ENCODE results near the gene TTC5. TPM values are rescaled to one million over a fixed set of nuclear protein-coding genes. Genes with fewer than 3 reads are reported as not detected.
"Not testable (repeated sequence)": the region's sequence is repeated elsewhere in the genome, so short reads cannot be mapped to it uniquely, and the experiment has no call there.

The TTC5 gene
- polyA plus RNA-seq, 1 donor, result 11.4 TPM

DNA sequence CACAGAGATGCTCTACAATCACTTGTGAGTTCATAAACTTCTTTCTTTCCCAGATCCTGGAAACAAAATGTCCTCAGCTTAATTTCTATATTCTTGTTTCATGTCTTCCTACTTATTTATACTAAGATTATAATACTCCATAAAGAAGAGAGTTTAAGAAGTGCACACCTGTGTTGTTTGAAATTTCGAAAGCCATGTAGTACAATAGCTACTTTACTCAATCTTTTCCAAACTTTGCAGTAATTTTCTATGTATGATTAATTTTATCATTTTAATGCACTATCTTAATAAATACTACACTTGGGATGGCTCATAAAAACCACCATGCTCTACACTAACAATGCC, 300 bp upstream of the TTC5 start:
- DNase-seq (ENCODE audit: low read depth), result no peak

DNA sequence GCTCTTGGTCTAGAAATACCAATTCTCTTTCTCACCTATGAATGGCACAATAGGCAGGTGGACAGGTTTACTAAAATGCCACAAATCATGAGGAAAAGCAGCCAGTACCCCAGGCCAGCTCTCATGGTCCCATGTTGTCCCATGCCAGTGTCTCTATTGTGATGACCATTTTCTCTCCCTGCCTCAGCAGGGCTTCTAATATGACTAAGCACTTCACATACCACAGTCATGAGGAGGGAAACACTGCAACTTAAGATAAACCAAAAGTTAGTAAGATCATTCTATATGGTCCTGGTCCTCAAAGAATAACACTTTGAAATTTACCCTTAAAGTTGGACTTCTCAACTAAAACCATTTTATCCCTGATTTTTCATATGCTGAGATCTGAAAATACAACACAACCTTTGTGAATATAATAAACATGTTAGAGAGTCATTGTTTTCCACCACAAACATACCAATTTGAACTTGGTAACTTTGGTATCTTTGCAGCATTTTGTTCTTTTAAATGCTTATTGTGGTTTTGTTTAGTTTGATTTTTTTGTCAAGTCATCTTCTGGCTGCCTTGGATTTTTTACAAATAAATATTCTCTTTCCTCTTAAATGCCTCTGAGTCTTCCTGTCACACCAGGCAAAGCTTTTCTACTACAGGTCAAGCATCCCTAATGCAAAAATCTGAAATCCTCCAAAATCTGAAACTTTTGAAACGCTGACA, 3.6 kb downstream of the TTC5 start:
- DNase-seq (ENCODE audit: low read depth), result no peak

DNA sequence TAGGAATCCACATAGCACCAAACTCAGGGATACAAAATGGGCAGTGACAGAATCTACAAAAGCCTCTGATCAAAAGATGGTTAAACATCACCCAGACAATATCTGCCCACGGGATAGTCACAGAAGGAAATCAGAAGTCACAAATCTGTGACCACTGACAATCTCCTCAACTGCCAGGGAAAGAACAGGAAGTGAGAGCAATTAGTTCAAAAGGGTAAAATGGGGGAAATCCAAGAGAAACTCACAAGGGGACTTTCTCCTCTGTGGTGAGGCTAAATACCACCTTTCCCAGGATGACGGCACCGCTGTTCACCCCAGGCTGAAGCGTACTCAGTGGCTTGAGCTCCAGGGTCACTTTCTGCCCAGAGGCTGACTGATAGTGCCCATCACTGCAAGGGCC, 10.7 kb downstream of the TTC5 start:
- DNase-seq (ENCODE audit: low read depth), result no peak

DNA sequence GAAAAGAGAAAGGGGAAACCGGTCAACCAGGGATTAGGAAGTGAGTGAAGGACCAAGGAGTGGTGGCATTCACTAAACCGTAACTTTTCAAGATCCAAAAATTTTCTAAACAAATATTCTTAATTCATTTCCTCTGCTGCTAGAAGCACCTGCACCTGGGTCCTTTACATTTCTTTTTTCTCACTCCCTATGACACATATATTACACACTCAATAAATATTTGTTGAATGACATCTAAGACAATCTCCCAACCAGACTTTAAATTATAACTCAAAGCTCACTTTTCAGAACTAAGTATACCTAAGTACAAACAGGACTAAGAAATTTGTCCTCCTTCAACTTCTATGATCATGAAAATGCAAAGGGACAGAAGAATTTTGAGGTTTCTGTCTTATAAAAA, 11.1 kb downstream of the TTC5 start:
- no peak for DNase-seq (ENCODE audit: low read depth)

DNA sequence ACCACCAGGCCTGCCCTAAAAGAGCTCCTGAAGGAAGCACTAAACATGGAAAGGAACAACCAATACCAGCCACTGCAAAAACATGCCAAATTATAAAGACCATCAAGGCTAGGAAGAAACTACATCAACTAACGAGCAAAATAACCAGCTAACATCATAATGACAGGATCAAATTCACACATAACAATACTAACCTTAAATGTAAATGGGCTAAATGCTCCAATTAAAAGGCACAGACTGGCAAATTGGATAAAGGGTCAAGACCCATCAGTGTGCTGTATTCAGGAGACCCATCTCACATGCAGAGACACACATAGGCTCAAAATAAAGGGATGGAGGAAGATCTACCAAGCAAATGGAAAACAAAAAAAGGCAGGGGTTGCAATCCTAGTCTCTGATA, 23.8 kb downstream of the TTC5 start:
- not testable (repeated sequence) for DNase-seq (ENCODE audit: low read depth)

DNA sequence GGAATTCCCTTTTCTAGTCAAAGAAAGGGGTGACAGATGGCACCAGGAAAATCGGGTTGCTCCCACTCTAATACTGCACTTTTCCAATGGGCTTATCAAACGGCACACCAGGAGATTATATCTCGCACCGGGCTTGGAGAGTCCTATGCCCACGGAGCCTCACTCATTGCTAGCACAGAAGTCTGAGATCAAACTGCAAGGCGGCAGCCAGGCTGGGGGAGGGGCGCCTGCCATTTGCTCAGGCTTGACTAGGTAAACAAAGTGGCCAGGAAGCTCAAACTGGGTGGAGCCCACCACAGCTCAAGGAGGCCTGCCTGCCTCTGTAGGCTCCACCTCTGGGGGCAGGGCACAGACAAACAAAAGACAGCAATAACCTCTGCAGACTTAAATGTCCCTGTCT, 25.5 kb downstream of the TTC5 start:
- not testable (repeated sequence) for DNase-seq (ENCODE audit: low read depth)

DNA sequence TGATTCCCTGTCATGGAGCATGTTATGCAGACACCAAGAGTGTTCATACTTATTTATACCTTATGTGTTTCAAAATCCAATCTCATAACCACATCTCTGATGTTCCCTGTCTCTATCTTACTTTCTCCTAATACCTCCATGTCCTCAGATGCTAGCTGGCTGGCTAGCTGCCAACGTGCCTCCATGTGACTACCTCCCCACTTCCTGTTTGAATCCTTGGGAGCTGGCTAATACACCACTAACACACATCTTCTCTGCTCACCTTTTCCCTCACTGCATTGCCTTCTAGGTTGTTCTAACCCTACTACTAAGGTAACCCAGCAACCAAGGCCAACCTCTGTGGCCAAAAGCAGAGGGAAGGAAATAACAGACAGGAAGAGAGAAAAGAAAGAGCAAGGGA, 27.3 kb downstream of the TTC5 start:
- no peak for DNase-seq (ENCODE audit: low read depth)

DNA sequence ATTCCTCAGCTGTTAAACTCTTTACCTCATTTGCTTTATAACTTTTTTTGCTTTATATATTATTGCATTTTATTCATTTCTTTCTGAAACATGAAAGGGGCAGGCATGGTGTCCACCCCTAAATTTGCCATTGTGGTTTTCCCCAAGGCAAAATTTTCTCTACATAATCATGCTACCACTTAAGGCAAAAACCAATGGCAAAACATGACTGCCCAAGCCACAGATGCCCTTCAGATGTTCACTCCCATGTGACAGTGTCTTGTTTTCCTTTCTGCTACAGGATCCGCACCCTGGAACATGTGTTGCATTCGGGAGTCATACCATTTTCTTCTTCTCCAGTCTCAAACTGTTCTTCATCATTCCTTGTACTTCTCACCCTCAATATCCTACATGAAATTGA, 28.3 kb downstream of the TTC5 start:
- no peak for DNase-seq (ENCODE audit: low read depth)

DNA sequence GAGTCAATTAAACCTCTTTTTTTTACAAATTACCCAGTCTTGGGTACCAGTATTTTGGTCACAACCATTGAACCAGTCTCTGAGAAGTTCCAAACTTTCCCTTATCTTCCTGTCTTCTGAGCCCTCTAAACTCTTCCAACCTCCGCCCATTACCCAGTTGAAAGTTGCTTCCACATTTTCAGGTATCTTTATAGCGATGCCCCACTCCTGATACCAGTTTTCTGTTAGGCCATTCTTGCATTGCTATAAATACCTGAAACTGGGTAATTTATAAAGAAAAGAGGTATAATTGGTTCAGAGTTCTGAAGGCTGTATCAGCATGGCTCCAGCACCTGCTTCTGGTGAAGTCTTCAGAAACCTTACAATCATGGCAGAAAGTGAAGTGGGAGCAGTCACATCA, 31.7 kb downstream of the TTC5 start:
- DNase-seq (ENCODE audit: low read depth), result no peak

DNA sequence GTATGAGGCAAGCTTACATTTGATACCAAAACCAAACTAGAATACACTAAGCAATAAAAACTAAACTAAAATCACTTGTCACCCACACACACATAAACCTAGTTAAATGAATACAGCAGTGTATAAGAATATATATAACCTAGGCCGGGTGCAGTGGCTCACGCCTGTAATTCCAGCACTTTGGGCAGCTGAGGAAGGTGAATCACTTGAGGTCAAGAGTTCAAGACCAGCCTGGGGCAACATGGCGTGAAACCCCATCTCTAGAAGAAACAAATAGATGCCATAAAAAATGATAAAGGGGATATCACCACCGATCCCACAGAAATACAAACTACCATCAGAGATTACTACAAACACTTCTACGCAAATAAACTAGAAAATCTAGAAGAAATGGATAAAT, 41.4 kb downstream of the TTC5 start:
- not testable (repeated sequence) for DNase-seq (ENCODE audit: low read depth)

DNA sequence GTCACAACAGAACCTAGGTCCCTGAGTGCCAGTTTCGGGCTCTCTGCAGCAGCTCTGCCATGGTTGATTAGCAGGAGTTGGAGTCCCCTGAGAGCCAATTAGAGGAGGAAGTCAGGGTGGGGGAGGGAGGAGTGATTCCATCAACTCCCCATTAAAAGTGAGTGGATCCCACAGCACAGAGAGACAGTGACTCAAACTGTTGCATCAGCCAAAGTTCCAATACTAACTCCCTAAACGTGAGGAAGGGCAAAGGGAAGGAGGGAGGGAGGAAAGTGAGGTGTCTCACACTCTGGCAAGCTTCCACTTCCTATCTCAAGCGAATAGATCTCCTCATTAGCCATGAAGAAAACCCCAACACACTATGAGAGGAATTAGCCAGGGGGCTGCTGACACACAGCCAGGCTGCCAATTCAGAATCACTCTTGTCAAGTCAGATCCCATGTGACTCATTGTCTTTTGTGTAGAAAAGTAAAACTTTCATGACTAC, 43.1 kb downstream of the TTC5 start:
- DNase-seq (ENCODE audit: low read depth), result no peak

DNA sequence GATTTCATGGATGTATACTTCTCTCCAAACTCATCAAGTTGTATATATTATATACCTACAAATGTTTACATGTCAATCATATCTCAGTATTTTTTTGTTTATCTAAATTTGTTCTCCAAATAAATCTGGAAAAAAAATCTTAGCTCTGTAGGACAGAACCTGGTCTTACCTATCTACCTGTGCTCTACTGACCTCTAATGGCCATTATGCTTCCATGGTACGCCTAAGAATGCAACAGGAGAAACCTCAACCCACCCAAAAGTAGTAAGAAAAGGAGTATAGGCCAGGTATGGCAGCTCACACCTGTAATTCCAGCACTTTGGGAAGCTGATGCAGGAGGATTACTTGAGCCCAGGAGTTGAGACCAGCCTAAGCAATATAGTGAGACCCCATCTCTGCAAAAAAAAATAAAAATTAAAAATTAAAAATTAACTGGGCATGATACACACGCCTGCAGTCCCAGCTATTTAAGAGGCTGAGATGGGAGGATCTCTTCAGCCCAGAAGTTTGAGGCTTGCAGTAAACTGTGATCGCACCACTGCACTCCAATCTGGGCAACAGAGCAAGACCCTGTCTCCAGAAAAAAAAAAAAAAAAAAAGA, 58.0 kb downstream of the TTC5 start:
- DNase-seq (ENCODE audit: low read depth), result no peak

Other genes with a start within 250 kb of the TTC5 start
- not detected for gene OR4L1, start 245.9 kb downstream of the TTC5 start, polyA plus RNA-seq (ENCODE audit: insufficient read length)
- 0.03 TPM for gene OR4K17, start 195.2 kb downstream of the TTC5 start, polyA plus RNA-seq (ENCODE audit: insufficient read length)
- not detected for gene OR4N5, start 167.1 kb downstream of the TTC5 start, polyA plus RNA-seq (ENCODE audit: insufficient read length)
- gene OR11G2, start 115.1 kb downstream of the TTC5 start, polyA plus RNA-seq (ENCODE audit: insufficient read length), result 0.04 TPM
- gene OR11H6, start 82.2 kb downstream of the TTC5 start, polyA plus RNA-seq (ENCODE audit: insufficient read length), result not detected
- 0.29 TPM for gene OR11H7, start 77.0 kb downstream of the TTC5 start, polyA plus RNA-seq (ENCODE audit: insufficient read length)
- gene OR11H4, start 66.7 kb downstream of the TTC5 start, polyA plus RNA-seq (ENCODE audit: insufficient read length), result not detected
- 62.2 TPM for gene CCNB1IP1, start 27.3 kb upstream of the TTC5 start, polyA plus RNA-seq (ENCODE audit: insufficient read length)
- gene PARP2, start 37.7 kb upstream of the TTC5 start, polyA plus RNA-seq (ENCODE audit: insufficient read length), result 34.2 TPM
- 18.3 TPM for gene TEP1, start 107.5 kb upstream of the TTC5 start, polyA plus RNA-seq (ENCODE audit: insufficient read length)
- 1.1 TPM for gene KLHL33, start 130.2 kb upstream of the TTC5 start, polyA plus RNA-seq (ENCODE audit: insufficient read length)
- 40.8 TPM for gene OSGEP, start 148.9 kb upstream of the TTC5 start, polyA plus RNA-seq (ENCODE audit: insufficient read length)
- 163 TPM for gene APEX1, start 149.3 kb upstream of the TTC5 start, polyA plus RNA-seq (ENCODE audit: insufficient read length)
- 21.0 TPM for gene PIP4P1, start 155.5 kb upstream of the TTC5 start, polyA plus RNA-seq (ENCODE audit: insufficient read length)
- gene PNP, start 163.5 kb upstream of the TTC5 start, polyA plus RNA-seq (ENCODE audit: insufficient read length), result 10.6 TPM
- gene RNASE10, start 199.6 kb upstream of the TTC5 start, polyA plus RNA-seq (ENCODE audit: insufficient read length), result 0.15 TPM

Data from forelimb muscle (tissue), 1 donor.